ENCODE data around the gene SPOP.
A peak's percentile ranks its signal among the peaks of the same experiment; 100 is the strongest.

The SPOP gene

DNA sequence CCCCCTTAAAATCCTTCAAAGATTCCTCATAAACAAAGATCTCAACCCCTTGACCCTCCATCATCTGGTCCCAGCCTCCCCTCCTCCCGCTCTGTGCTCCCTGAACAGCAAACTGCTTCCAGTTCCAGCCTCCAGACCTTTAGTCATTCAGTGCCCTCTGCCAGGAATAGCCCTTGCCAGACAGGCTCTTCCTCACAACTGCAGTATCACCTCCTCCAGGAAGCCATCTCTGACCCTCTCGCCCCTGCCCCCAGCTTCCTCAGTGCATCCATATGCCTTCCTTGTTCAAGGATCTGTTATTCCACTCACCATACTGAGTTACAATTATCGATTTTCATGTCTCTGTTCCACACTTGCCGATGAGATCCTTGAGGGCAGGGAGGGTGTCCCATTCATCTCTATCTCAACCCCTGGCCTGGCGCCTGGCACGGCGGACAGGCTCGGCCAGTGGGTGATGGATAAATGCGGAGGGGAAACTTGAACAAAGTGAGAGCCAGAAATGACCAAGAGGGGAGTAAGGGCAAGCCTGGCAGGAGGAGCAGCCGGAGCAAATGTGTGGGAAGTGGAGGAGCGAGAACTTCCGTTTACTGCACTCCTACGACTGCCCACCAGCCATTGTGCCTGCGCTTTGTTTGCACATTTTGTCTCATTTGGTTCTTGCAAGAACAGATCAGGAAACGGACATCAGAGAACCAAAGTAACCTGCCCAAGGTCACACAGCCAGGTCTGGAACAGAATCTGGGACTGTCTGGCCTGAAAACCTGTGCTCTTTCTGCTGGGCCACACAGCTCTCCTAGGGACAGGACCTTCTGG lies 104.2 kb downstream of the SPOP start:
- CTCF ChIA-PET, result interaction anchor here (0.6 to 14.4 kb wide), 11 partner anchors 17 to 1574 kb away, joined by 3 to 486 read pairs (median 4); partner anchors contain the start of gene SLC35B1
- 0 out of 2 replicates have a peak, but pooled peaks have one; percentile 28 for TF ChIP-seq ZNF341 (tag by site-specific recombination; IDR thresholded peaks at IDR 0.05; ENCODE audit: low read depth)
- TF ChIP-seq ZBTB17 (tag by site-specific recombination; IDR thresholded peaks at IDR 0.05), result peak; percentile 45; the same call in 1 of the 2 replicates
- TF ChIP-seq SCRT2 (tag by site-specific recombination; IDR thresholded peaks at IDR 0.05), result no peak
- no peak for TF ChIP-seq ZNF23 (tag by site-specific recombination; IDR thresholded peaks at IDR 0.05; ENCODE audit: borderline replicate concordance)
- TF ChIP-seq EGR2 (tag by site-specific recombination; IDR thresholded peaks at IDR 0.05; ENCODE audit: low read depth), result peak; percentile 89
- peak; percentile 87 for TF ChIP-seq ZFHX2 (tag by site-specific recombination; conservative IDR thresholded peaks at IDR 0.05)
- Histone ChIP-seq H3K36me3 (ENCODE audit: control insufficient read depth in 2 of 2, insufficient read depth in 1 of 2, low read length in 2 of 2) (no peaks in the 10 kb centered on the region), H3K4me1 (ENCODE audit: control insufficient read depth, insufficient read depth, low read length) (peaks cover 3% of the 10 kb centered on the region; the same call in 1 of the 2 replicates), H3K4me3 (ENCODE audit: low read depth, low read length) (no peak overlapping the region), H3K27ac (ENCODE audit: extremely low read depth, low read depth, low read length) (no peak overlapping the region), H3K9me3 (ENCODE audit: control insufficient read depth, insufficient read depth, low read depth, low read length) (no peaks in the 10 kb centered on the region)
- POLR2A ChIA-PET, result interaction anchor here (0.7 kb wide), 1 partner anchor 123 kb away, joined by 3 read pairs; no protein-coding TSS in a partner anchor

DNA sequence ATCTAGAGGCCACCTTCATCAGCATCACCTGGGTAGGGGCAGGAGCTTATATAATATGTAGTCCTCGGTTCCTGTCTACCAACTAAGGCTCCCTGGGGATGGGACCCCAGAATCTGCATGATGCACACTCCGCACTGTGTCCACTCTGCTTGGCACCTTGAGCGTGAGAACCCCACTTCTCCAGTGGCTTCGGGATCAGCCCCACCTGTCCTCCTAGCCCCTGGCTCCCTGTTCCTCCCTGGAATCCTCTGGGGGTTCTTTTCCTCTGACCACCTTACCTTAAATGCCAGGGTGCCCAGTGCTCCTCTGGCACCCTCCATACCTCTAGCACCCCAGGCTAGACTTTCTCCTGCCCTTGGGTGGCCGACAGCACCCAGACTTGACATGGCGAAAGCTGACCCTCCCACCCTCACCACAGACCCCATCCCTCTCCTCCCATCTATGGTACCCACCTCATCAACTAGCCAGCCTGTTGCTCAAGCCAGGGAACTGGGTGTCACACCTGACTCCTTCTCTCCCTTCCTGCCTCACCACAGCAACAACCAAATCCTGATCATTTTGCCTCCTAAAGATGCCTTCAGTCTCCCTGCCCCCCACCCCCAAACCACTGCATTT lies 105.0 kb downstream of the SPOP start:
- ChIA-PET POLR2A (interaction anchor here (0.7 kb wide), 1 partner anchor 124 kb away, joined by 3 read pairs; no protein-coding TSS in a partner anchor), CTCF (interaction anchor here (0.6 to 14.4 kb wide), 8 partner anchors 15 to 579 kb away, joined by 3 to 486 read pairs (median 4); partner anchors contain the start of gene SLC35B1)
- peak; percentile 74 for TF ChIP-seq SCRT2 (tag by site-specific recombination; IDR thresholded peaks at IDR 0.05)
- no peak for TF ChIP-seq ZNF239 (tag by site-specific recombination; IDR thresholded peaks at IDR 0.05)
- 0 out of 2 replicates have a peak, but pooled peaks have one; percentile 29 for TF ChIP-seq ZBTB20 (tag by site-specific recombination; IDR thresholded peaks at IDR 0.05)
- H3K4me1 ChIP-seq (ENCODE audit: control insufficient read depth, insufficient read depth, low read length), result peaks cover 3% of the 10 kb centered on the region; the same call in 1 of the 2 replicates
- H3K36me3 ChIP-seq (ENCODE audit: control insufficient read depth in 2 of 2, insufficient read depth in 1 of 2, low read length in 2 of 2), result no peaks in the 10 kb centered on the region
- no peaks in the 10 kb centered on the region for H3K9me3 ChIP-seq (ENCODE audit: control insufficient read depth, insufficient read depth, low read depth, low read length)
- H3K4me3 ChIP-seq (ENCODE audit: low read depth, low read length), result no peak overlapping the region
- no peak overlapping the region for H3K27ac ChIP-seq (ENCODE audit: extremely low read depth, low read depth, low read length)

DNA sequence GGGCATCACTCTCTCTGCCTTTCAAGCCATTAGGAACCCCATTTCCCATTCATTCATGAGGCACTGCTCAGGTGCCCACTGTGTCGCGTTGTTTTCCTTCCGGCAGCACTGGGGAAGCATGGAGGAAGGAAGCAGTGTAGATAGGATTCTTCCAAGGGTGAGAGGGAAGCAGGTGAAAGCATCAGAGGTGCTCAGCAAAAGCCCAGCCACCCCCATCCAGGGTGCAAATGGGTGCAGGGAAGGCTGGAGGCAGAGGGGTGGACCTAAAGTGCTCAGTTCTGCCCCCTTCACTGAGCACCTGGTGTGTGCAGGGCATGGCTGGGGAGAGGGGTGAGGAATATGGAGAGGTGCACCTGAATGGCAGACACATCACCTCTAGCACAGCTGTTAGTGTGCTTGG lies 105.7 kb downstream of the SPOP start:
- POLR2A ChIA-PET, result interaction anchor here (1.0 kb wide), 1 partner anchor 429 kb away, joined by 3 read pairs; no protein-coding TSS in a partner anchor
- H3K36me3 ChIP-seq (ENCODE audit: control insufficient read depth in 2 of 2, insufficient read depth in 1 of 2, low read length in 2 of 2), result no peaks in the 10 kb centered on the region
- H3K9me3 ChIP-seq (ENCODE audit: control insufficient read depth, insufficient read depth, low read depth, low read length), result no peaks in the 10 kb centered on the region
- H3K4me1 ChIP-seq (ENCODE audit: control insufficient read depth, insufficient read depth, low read length), result peaks cover 3% of the 10 kb centered on the region; the same call in 1 of the 2 replicates
- CTCF ChIA-PET, result interaction anchor here (0.6 to 14.4 kb wide), 7 partner anchors 7 to 516 kb away, joined by 3 to 486 read pairs (median 21); partner anchors contain the start of gene SLC35B1
- TF ChIP-seq ZNF391 (tag by site-specific recombination; IDR thresholded peaks at IDR 0.05; ENCODE audit: borderline replicate concordance, low read depth) (no peak), ZNF600 (tag by site-specific recombination; IDR thresholded peaks at IDR 0.05) (0 out of 2 replicates have a peak, but pooled peaks have one; percentile 20), ZNF23 (tag by site-specific recombination; IDR thresholded peaks at IDR 0.05; ENCODE audit: borderline replicate concordance) (no peak), ZNF48 (tag by site-specific recombination; IDR thresholded peaks at IDR 0.05) (no peak)
- H3K4me3 ChIP-seq (ENCODE audit: low read depth, low read length), result no peak overlapping the region
- H3K27ac ChIP-seq (ENCODE audit: extremely low read depth, low read depth, low read length), result no peak overlapping the region

DNA sequence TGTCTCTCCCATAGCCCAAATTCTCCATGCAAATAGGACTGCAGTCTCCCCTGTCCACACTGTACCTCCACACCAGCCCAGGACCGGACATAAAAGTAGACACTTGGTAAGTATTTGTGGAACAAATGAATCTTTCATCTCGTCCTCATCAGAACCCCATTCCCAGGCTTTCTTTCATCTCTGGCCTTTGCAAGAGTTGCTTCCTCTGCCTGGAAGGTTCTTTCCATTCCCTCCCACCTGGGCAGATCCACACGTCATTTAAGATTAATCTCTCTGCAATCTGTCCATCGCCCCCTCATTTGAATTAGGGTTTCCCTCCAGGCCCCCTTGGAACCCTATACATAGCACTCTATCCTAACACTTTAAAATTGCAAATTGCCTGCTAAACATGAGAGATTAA lies 106.1 kb downstream of the SPOP start:
- Histone ChIP-seq H3K36me3 (ENCODE audit: control insufficient read depth in 2 of 2, insufficient read depth in 1 of 2, low read length in 2 of 2) (no peaks in the 10 kb centered on the region), H3K27ac (ENCODE audit: extremely low read depth, low read depth, low read length) (no peak overlapping the region), H3K4me1 (ENCODE audit: control insufficient read depth, insufficient read depth, low read length) (no peaks in the 10 kb centered on the region; the same call in 1 of the 2 replicates), H3K9me3 (ENCODE audit: control insufficient read depth, insufficient read depth, low read depth, low read length) (no peaks in the 10 kb centered on the region), H3K4me3 (ENCODE audit: low read depth, low read length) (no peak overlapping the region)
- TF ChIP-seq ZBTB17 (tag by site-specific recombination; IDR thresholded peaks at IDR 0.05) (peak; percentile 20; the same call in 1 of the 2 replicates), ZNF202 (tag by site-specific recombination; IDR thresholded peaks at IDR 0.05; ENCODE audit: borderline replicate concordance) (no peak), ZNF768 (tag by site-specific recombination; IDR thresholded peaks at IDR 0.05) (no peak)
- POLR2A ChIA-PET, result interaction anchor here (1.0 kb wide), 2 partner anchors 216 to 429 kb away, joined by 3 read pairs; partner anchors contain the start of gene KAT7
- CTCF ChIA-PET, result interaction anchor here (0.6 to 14.4 kb wide), 12 partner anchors 8 to 542 kb away, joined by 3 to 486 read pairs (median 4); partner anchors contain the start of genes PHB1 and SLC35B1
